HG03066 (cell line): Measurements from ENCODE around the gene NEGR1.
"Not testable (repeated sequence)": the region's sequence is repeated elsewhere in the genome, so short reads cannot be mapped to it uniquely, and the experiment has no call there.

Experiments
- ATAC-seq: cut with Tn5 transposase; IDR thresholded peaks from one replicate; pipeline ENCODE4 v1.9.1; 2021; ENCODE audit warnings: low read depth; ENCODE audit not compliant: unreplicated experiment

NEGR1 gene

DNA sequence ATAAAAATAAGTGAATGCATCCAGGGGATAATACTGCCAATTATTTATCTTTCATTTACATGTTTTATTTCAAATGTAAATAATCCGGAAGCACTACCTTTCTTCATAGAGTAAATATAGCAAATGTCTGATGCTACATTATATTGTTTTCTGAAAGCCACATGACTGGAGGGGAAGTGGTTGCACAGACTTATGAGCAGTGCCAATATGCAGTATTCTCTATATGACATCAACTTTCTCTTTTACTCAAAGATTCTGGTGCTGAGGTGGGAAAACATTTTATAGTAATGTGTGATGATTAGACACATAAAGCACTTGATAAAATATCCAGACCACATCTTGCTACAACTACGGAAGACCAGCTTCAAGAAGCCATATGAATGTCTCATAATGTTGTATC lies 314.7 kb downstream of the NEGR1 start:
- no peak for ATAC-seq

DNA sequence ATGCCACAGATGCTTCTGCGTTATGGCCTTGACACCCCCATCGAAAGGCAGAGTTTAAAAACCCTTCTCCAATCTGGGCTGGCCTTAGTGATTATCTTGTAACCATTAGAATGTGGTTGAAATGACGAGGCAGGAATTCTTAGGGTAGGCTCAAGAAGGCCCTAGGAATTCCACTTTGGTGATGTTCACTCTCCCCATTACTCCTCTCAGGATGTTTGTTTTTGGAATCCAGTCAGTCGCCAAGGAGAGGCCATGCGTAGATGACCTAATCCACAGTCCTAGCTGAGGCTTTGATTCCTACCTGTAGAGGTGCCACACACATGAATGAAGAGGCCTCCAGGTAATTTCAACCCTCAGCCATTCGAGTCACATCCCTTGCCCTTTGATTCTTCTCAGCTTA lies 318.2 kb downstream of the NEGR1 start:
- ATAC-seq, result no peak

- ATAC-seq, result no peak
These were observed 325.6 kb downstream of the NEGR1 start for GRCh38 chr1:71956613-71957285.

DNA sequence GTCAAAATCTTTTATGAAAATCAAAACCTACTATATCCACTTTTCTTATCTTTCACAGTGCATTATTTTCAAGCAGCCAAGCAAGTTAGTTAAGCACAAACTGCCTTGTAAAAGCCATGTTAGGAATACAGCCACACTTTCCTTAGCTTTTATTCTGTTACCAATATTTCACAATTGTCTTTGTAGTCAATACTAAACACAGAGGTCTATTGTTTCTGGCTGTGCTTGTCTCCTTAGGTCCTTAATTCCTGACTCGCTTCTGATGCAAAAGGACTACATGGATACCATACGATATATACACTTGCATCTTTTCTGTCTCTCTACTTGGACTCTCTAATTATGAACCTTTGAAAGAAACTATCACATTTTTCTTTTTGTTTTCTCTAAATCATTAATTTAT lies 331.8 kb downstream of the NEGR1 start:
- no peak for ATAC-seq

DNA sequence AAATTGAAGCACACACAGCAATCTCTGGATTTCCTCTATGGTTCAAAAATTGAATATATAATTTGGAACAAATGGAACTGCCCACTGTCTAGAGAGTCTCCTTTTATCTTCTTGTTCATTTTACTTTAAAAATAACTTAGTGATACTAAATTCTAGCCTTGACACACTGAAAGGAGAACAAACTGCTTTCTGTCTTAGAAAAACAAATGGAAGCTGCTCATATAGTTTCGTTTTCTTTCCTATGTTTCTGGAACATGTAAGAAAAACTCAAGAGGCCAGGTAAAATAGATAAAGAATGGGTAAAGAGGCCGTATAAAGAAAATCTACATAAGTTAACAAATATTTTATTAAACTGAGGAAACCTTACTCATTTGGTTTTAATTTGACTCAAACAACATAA lies 332.7 kb downstream of the NEGR1 start:
- no peak for ATAC-seq

DNA sequence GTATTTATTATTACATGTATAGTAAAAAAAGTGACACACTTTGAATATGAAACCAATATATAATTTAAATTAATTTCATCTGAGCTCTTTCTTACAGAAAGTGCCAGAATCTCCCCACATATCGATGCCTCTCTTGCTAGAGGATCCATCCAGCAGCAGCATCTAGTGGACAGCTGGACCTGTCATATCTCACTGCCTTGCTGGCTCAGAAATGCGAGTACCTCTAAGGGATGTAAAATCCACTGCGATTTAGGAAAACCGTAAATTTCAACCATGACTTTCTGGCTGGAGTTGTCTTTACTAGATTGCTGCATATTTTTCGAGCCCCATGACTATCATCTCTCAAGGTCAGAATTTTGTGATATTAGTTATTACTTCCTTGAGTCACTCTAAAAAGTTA lies 333.8 kb downstream of the NEGR1 start:
- ATAC-seq, result no peak

GRCh38 chr1:71944006-71944405 lies 338.3 kb downstream of the NEGR1 start:
- no peak for ATAC-seq

- no peak for ATAC-seq
These were observed 342.1 kb downstream of the NEGR1 start for GRCh38 chr1:71940261-71940660.

DNA sequence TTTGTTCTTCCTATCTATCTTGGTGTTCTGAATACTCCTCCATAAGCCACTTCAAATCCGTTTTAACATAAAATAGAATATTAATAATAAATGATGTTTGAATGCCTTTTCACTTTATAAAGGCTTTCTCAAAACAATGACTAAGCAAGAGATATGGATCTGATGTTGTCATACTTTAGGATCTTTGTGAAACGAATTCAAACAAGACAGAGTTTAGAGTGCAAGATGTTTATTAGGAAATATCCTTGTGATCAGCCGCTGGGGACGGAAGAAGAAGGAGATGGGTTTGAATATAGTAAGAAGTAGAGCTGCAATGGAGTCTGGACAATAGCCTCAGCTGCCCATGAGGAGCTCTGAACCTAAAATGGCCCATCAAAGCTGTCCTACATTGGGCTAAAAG lies 351.8 kb downstream of the NEGR1 start:
- ATAC-seq, result no peak

GRCh38 chr1:71921935-71922559 lies 360.3 kb downstream of the NEGR1 start:
- no peak for ATAC-seq

GRCh38 chr1:71921204-71921603 lies 361.1 kb downstream of the NEGR1 start:
- no peak for ATAC-seq

- ATAC-seq, result no peak
These were observed 361.8 kb downstream of the NEGR1 start for GRCh38 chr1:71920556-71920955.

GRCh38 chr1:71919811-71920509 lies 362.4 kb downstream of the NEGR1 start:
- ATAC-seq, result no peak

GRCh38 chr1:71918630-71919029 lies 363.7 kb downstream of the NEGR1 start:
- ATAC-seq, result no peak

DNA sequence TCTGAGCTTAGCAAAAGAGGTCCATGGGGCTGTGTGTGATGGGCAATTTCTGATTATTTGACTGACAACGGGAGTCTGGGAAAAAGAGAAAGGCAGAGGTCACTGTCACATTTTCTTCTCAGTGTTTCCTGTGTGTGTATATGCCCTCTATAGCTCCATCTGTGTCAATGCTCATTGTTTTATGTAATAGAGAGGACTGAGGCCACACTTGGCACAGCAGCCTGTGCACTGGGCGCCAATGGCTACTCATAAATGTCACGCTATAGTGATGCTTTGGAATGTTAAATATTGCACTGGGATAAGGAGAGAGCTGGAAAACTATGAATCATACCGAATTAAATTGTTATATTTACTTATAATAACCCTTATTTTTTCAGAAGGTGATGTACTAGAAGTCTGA lies 365.4 kb downstream of the NEGR1 start:
- no peak for ATAC-seq

DNA sequence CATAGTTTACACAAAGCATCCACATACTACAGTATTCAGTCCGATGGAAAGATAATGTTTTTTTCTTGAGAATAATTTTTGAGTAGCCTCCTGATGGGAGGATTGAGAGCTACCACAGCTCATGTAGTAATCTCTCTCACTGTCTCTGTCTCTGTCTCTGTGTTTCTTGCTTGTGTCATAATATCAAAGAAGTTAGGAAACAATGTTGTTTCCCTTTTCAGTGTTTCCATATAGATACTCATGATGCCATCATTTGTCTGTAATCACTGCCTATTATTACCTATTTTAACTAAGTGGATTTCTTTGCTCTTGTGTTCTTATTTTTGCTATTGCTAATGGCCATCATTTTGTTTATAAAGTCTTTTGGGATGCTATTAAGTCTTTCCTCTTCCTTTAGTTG lies 367.7 kb downstream of the NEGR1 start:
- ATAC-seq, result no peak

DNA sequence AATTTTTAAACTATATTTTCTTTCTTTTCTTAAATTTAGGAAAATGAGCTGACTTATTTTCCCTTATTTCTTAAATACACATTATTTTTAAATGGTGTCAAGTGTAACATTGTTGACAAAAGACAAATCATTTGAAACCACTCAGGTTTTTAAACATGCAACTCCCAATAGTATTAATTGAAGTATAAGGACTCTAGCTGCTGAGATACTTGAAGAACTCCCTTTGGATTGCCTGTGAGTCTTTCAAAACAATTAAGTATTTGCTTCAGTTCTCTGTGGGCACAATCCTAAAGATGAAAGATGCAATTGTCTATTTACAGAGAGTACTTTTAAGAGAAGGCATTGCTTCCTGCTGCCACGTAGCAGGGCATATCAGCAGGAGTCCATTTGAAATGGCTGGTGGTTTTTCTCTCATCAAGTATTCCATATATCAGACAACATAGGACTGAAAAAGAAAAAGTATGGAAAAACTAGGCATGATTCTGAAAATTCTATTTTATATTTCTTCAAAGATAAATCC lies 373.4 kb downstream of the NEGR1 start:
- ATAC-seq, result no peak

DNA sequence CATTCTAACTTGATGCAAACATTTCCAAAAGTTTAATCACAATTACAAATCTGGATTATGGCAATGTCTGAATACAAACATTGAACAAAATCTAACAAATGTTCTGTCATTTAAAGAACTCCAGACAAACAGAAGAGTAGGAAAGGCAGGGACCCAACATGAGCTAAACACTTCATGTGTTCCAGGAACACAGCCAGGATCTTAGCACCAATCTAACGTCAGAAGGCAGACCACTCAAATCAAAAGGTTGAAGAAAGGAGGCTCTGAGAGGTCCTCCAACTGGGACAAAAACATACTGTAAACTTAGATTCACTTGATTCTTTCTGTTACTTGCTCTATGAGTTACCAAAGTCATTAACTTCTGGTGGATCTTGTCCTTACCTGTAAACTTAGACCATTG lies 374.0 kb downstream of the NEGR1 start:
- no peak for ATAC-seq

- ATAC-seq, result no peak
These were observed 382.5 kb downstream of the NEGR1 start for GRCh38 chr1:71899881-71900280.

DNA sequence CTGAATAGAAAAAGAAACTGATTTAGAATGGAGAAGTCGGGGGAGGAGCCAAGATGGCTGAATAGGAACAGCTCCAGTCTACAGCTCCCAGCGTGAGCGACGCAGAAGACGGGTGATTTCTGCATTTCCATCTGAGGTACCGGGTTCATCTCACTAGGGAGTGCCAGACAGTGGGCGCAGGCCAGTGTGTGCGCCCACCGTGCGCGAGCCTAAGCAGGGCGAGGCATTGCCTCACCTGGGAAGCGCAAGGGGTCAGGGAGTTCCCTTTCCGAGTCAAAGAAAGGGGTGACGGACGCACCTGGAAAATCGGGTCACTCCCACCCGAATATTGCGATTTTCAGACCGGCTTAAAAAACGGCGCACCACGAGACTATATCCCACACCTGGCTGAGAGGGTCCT lies 394.2 kb downstream of the NEGR1 start:
- ATAC-seq, result not testable (repeated sequence)

DNA sequence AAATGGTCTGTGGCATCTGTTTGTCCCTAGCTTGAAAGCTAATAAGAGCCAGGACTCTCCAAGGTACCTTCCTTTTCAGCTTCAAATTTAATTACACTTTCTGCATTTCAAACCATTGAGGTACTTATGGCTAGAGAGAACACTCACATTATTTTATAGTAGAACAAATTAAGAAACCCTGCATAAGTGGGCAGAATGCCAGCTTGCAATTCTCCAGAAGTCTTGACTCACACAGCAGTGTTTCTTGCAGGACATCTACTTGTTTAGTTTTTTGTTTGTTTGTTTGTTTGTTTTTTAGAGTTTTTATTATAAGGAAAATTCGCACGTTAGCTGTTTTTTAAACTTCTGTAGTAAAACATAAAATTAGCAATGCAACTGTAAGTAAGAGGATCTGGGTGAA lies 397.2 kb downstream of the NEGR1 start:
- ATAC-seq, result no peak

DNA sequence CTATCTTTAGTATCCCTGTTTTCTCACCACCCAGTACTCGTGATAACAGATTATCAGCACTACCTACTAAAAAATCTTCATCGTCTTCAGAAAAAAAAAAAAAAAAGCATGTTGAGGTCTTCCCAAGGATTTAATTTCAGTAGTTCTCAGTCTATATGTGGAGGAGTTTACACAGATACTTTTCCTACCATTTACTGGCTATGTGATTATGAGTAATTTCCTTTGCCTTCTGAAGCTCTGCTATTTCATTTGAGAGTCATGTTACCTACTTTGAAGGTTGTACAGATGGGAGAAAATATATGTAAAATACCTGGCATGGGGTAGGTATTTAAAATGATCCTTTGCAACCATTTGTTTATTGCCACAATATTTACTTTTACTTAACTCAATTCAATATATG lies 399.7 kb downstream of the NEGR1 start:
- ATAC-seq, result no peak
